Measurements from ENCODE around the gene MRPL2.

The MRPL2 gene

GRCh38 chr6:43016176-43016942 is 42.9 kb downstream of the MRPL2 start:
- H3K4me2 ChIP-seq (ENCODE audit: insufficient read depth, low read length) = peak overlapping the region; percentile 90
- peaks cover 70% of the 10 kb centered on the region for H3K79me2 ChIP-seq (ENCODE audit: insufficient read depth, low read length)
- H3K36me3 ChIP-seq (ENCODE audit: insufficient read depth, low read length) = peaks cover 68% of the 10 kb centered on the region
- peaks cover 27% of the 10 kb centered on the region; the same call in 1 of the 2 replicates for H4K20me1 ChIP-seq (ENCODE audit: insufficient read depth, low read length)
- ATAC-seq (ENCODE audit: insufficient read depth, low read depth) (no peak), DNase-seq (no peak)
- no peak overlapping the region for H2AFZ ChIP-seq (ENCODE audit: low read depth, low read length)
- no peak overlapping the region for H3K4me3 ChIP-seq (ENCODE audit: low read depth in 1 of 2, low read length in 2 of 2)
- no peaks in the 10 kb centered on the region for H3K27me3 ChIP-seq (ENCODE audit: insufficient read depth, low read length, poor library complexity)
- H3K4me1 ChIP-seq (ENCODE audit: insufficient read depth, low read length) = peaks cover 76% of the 10 kb centered on the region
- TF ChIP-seq CTCF (IDR thresholded peaks at IDR 0.05; ENCODE audit: borderline replicate concordance, extremely low read depth, low read length, poor library complexity, severe bottlenecking) (no peak), EZH2 (IDR thresholded peaks at IDR 0.05; ENCODE audit: borderline replicate concordance, low read depth, low read length, severe bottlenecking) (no peak)
- peak overlapping the region; percentile 22; the same call in 1 of the 2 replicates for H3K9ac ChIP-seq (ENCODE audit: low read depth, low read length)
- H3K9me3 ChIP-seq (ENCODE audit: insufficient read depth, low read length, severe bottlenecking) = no peaks in the 10 kb centered on the region
- no peak overlapping the region for H3K27ac ChIP-seq (ENCODE audit: low read length)

GRCh38 chr6:43014434-43014909 is 44.8 kb downstream of the MRPL2 start:
- Histone ChIP-seq H3K4me2 (ENCODE audit: insufficient read depth, low read length) (peak overlapping the region; percentile 90), H3K4me3 (ENCODE audit: low read depth in 1 of 2, low read length in 2 of 2) (peak overlapping the region; percentile 74 to 91), H3K36me3 (ENCODE audit: insufficient read depth, low read length) (peaks cover 72% of the 10 kb centered on the region), H3K9me3 (ENCODE audit: insufficient read depth, low read length, severe bottlenecking) (no peaks in the 10 kb centered on the region), H3K27me3 (ENCODE audit: insufficient read depth, low read length, poor library complexity) (no peaks in the 10 kb centered on the region), H4K20me1 (ENCODE audit: insufficient read depth, low read length) (peaks cover 27% of the 10 kb centered on the region; the same call in 1 of the 2 replicates), H2AFZ (ENCODE audit: low read depth, low read length) (peak overlapping the region; percentile 76), H3K27ac (ENCODE audit: low read length) (peak overlapping the region; percentile 88), H3K79me2 (ENCODE audit: insufficient read depth, low read length) (peaks cover 69% of the 10 kb centered on the region), H3K4me1 (ENCODE audit: insufficient read depth, low read length) (peaks cover 64% of the 10 kb centered on the region), H3K9ac (ENCODE audit: low read depth, low read length) (peak overlapping the region; percentile 75)
- TF ChIP-seq EZH2 (IDR thresholded peaks at IDR 0.05; ENCODE audit: borderline replicate concordance, low read depth, low read length, severe bottlenecking) (no peak), CTCF (IDR thresholded peaks at IDR 0.05; ENCODE audit: borderline replicate concordance, extremely low read depth, low read length, poor library complexity, severe bottlenecking) (no peak)
- ATAC-seq (ENCODE audit: insufficient read depth, low read depth) = no peak
- no peak for DNase-seq

GRCh38 chr6:43013843-43014433 is 45.3 kb downstream of the MRPL2 start, which contains the start of the genes KLHDC3 and MEA1:
TSS of gene KLHDC3 (plus strand) at chr6:43014249. CDS start at chr6:43017193, 2,944 bp downstream.
TSS of gene MEA1 (minus strand) at chr6:43013946. CDS start at chr6:43013813, 133 bp downstream.
- Histone ChIP-seq H3K4me1 (ENCODE audit: insufficient read depth, low read length) (peaks cover 62% of the 10 kb centered on the region), H3K79me2 (ENCODE audit: insufficient read depth, low read length) (peaks cover 69% of the 10 kb centered on the region), H3K9ac (ENCODE audit: low read depth, low read length) (peak within 1 kb of the TSS; percentile 90), H3K9me3 (ENCODE audit: insufficient read depth, low read length, severe bottlenecking) (no peaks in the 10 kb centered on the region), H3K4me2 (ENCODE audit: insufficient read depth, low read length) (peak within 1 kb of the TSS; percentile 99), H3K36me3 (ENCODE audit: insufficient read depth, low read length) (peaks cover 72% of the 10 kb centered on the region), H3K4me3 (ENCODE audit: low read depth in 1 of 2, low read length in 2 of 2) (peak within 1 kb of the TSS; percentile 91 to 94), H3K27me3 (ENCODE audit: insufficient read depth, low read length, poor library complexity) (no peaks in the 10 kb centered on the region), H3K27ac (ENCODE audit: low read length) (peak within 1 kb of the TSS; percentile 88), H4K20me1 (ENCODE audit: insufficient read depth, low read length) (peaks cover 27% of the 10 kb centered on the region; the same call in 1 of the 2 replicates), H2AFZ (ENCODE audit: low read depth, low read length) (peak within 1 kb of the TSS; percentile 95)
- TF ChIP-seq EZH2 (IDR thresholded peaks at IDR 0.05; ENCODE audit: borderline replicate concordance, low read depth, low read length, severe bottlenecking) (no peak), CTCF (IDR thresholded peaks at IDR 0.05; ENCODE audit: borderline replicate concordance, extremely low read depth, low read length, poor library complexity, severe bottlenecking) (no peak)
- peak; percentile 88 for ATAC-seq (ENCODE audit: insufficient read depth, low read depth)
- peak; percentile 100 for DNase-seq
